ENCODE results near the gene MROH9. TPM values are rescaled to one million over a fixed set of nuclear protein-coding genes. Genes with fewer than 3 reads are reported as not detected.

Gene MROH9
- total RNA-seq: not detected in 2 replicates

GRCh38 chr1:170935231-170935630 is at the start of gene MROH9:
TSS of gene MROH9 (plus strand) at chr1:170935534. CDS start at chr1:170945557, 10,023 bp downstream.

GRCh38 chr1:171090604-171091003 is 155.3 kb downstream of the MROH9 start, which contains the start of gene FMO3:
TSS of gene FMO3 (plus strand) at chr1:171090905. CDS start at chr1:171092659, 1,754 bp downstream.

Other genes with a start within 250 kb of the MROH9 start
- gene FMO3, start 155.4 kb downstream of the MROH9 start, total RNA-seq: 0.09 and 0.11 TPM in 2 replicates
- gene FMO2, start 249.8 kb downstream of the MROH9 start, total RNA-seq: not detected in 2 replicates

Data from dermis lymphatic vessel endothelial cell (primary cell).